Measurements from ENCODE around the gene TMEM169.
"Not testable (repeated sequence)": the region's sequence is repeated elsewhere in the genome, so short reads cannot be mapped to it uniquely, and the experiment has no call there.

TMEM169 gene

GRCh38 chr2:216133397-216133796 lies 51.7 kb downstream of the TMEM169 start:
- DNase-seq, result no peak

GRCh38 chr2:216134958-216135541 lies 53.3 kb downstream of the TMEM169 start:
- no peak for DNase-seq

- DNase-seq, result peak in 1 of 2 experiments; percentile 29
Observed at GRCh38 chr2:216139884-216140283, 58.2 kb downstream of the TMEM169 start.

GRCh38 chr2:216141516-216141915 lies 59.8 kb downstream of the TMEM169 start:
- DNase-seq, result not testable (repeated sequence)

- no peak for DNase-seq
Observed at GRCh38 chr2:216142540-216142939, 60.8 kb downstream of the TMEM169 start.

GRCh38 chr2:216144372-216144771 lies 62.7 kb downstream of the TMEM169 start:
- no peak for DNase-seq

- DNase-seq, result no peak
Observed at GRCh38 chr2:216144857-216145256, 63.1 kb downstream of the TMEM169 start.

- no peak for DNase-seq
Observed at GRCh38 chr2:216146573-216146972, 64.9 kb downstream of the TMEM169 start.

GRCh38 chr2:216147172-216148131 lies 65.7 kb downstream of the TMEM169 start:
- no peak for DNase-seq

- DNase-seq, result no peak
Observed at GRCh38 chr2:216148983-216149382, 67.3 kb downstream of the TMEM169 start.

GRCh38 chr2:216149741-216150140 lies 68.0 kb downstream of the TMEM169 start:
- no peak for DNase-seq

- no peak for DNase-seq
Observed at GRCh38 chr2:216151313-216152025, 69.8 kb downstream of the TMEM169 start.
